DND-41 (cell line): Measurements from ENCODE around the gene TGM6.

ENCODE experiments used
- ATAC-seq: fragments of 200-7000 bp; cut with Tn5 transposase; 3 replicates; pipeline ENCODE4 v1.9.1; 2021; ENCODE audit warnings: low read depth; ENCODE audit not compliant: insufficient read depth
- DNase-seq: peaks from one replicate; pipeline ENCODE4 v3.0.0-alpha.2; 2020
- H2AFZ ChIP-seq: 2 replicates; pipeline ENCODE4 v1.6.0; 2012; ENCODE audit warnings: low read depth, low read length
- H3K27ac ChIP-seq: 2 replicates; pipeline ENCODE4 v1.5.1; 2012; ENCODE audit warnings: low read length, inconsistent platforms
- H3K27me3 ChIP-seq: fragments of 200-600 bp; sonication (generic); 2 replicates; pipeline ENCODE4 v1.6.0; 2012; ENCODE audit warnings: low read length, mild to moderate bottlenecking, inconsistent platforms; ENCODE audit not compliant: insufficient read depth, poor library complexity
- H3K36me3 ChIP-seq: 2 replicates; pipeline ENCODE4 v1.5.1; 2012; ENCODE audit warnings: low read length, inconsistent platforms; ENCODE audit not compliant: insufficient read depth
- H3K4me1 ChIP-seq: 2 replicates; pipeline ENCODE4 v1.5.1; 2012; ENCODE audit warnings: mild to moderate bottlenecking, low read length; ENCODE audit not compliant: insufficient read depth
- H3K4me2 ChIP-seq: 2 replicates; pipeline ENCODE4 v1.6.0; 2012; ENCODE audit warnings: mild to moderate bottlenecking, moderate library complexity, low read length, inconsistent platforms; ENCODE audit not compliant: insufficient read depth
- H3K4me3 ChIP-seq, 2 experiments: fragments of 200-600 bp in 1 of 2; shearing (Covaris generic) in 1 of 2; 2 replicates each; pipeline ENCODE4 v1.5.1; 2012 to 2016; ENCODE audit warnings: inconsistent platforms in 2 of 2, low read length in 2 of 2, mild to moderate bottlenecking in 2 of 2, low read depth in 1 of 2, moderate library complexity in 1 of 2
- H3K79me2 ChIP-seq: 2 replicates; pipeline ENCODE4 v1.6.0; 2012; ENCODE audit warnings: low read length, inconsistent platforms; ENCODE audit not compliant: insufficient read depth
- H3K9ac ChIP-seq: 2 replicates; pipeline ENCODE4 v1.6.0; 2012; ENCODE audit warnings: low read depth, mild to moderate bottlenecking, inconsistent platforms, low read length, moderate library complexity
- H3K9me3 ChIP-seq: 2 replicates; pipeline ENCODE4 v1.5.1; 2012; ENCODE audit warnings: low read length, moderate library complexity, mild to moderate bottlenecking, inconsistent platforms; ENCODE audit not compliant: insufficient read depth, severe bottlenecking
- H4K20me1 ChIP-seq: 2 replicates; pipeline ENCODE4 v1.6.0; 2012; ENCODE audit warnings: low read length; ENCODE audit not compliant: insufficient read depth
- EZH2 ChIP-seq: IDR thresholded peaks from 3 replicates; pipeline ENCODE4 v1.6.1; 2012; ENCODE audit warnings: borderline replicate concordance, low read depth, mild to moderate bottlenecking, moderate library complexity, low read length, inconsistent platforms; ENCODE audit not compliant: severe bottlenecking
- TF ChIP-seq, protein P1 (sequence below): IDR thresholded peaks from 2 replicates; pipeline ENCODE4 v1.5.1; 2012; ENCODE audit warnings: borderline replicate concordance, low read length, moderate library complexity, mild to moderate bottlenecking; ENCODE audit not compliant: poor library complexity, severe bottlenecking; ENCODE audit errors: extremely low read depth

TGM6 gene

DNA sequence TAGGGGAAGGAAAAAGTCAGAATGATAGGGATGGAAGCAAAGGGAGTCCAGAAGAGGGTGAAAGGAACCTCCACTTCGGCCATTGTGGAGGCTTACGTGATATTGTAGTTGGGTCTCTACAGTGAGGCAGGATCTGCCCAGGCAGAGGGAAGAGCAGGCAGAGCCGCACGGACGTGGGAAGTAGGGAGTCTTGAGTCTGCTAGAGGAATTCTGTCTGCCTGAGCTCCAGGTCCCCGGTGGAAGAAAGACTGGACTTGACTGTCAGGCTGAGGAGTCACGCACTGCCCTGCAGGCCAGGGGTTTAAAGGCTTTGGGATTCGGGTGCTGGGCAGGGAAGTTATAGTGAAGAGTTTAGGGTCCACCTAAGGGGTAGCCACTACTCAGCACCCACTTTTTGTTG is 16.4 kb downstream of the TGM6 start:
- no peak for ATAC-seq
- Histone ChIP-seq H3K9me3 (no peaks in the 10 kb centered on the region), H3K4me1 (no peaks in the 10 kb centered on the region), H3K27me3 (peaks cover 8% of the 10 kb centered on the region), H2AFZ (no peak overlapping the region), H3K79me2 (no peaks in the 10 kb centered on the region), H3K4me2 (no peak overlapping the region), H3K36me3 (no peaks in the 10 kb centered on the region), H4K20me1 (0 out of 2 replicates have a peak, but pooled peaks cover under 1% of the 10 kb centered on the region), H3K4me3 (no peak overlapping the region), H3K9ac (no peak overlapping the region), H3K27ac (no peak overlapping the region)
- no peak for TF ChIP-seq EZH2
- TF ChIP-seq, protein P1, sequence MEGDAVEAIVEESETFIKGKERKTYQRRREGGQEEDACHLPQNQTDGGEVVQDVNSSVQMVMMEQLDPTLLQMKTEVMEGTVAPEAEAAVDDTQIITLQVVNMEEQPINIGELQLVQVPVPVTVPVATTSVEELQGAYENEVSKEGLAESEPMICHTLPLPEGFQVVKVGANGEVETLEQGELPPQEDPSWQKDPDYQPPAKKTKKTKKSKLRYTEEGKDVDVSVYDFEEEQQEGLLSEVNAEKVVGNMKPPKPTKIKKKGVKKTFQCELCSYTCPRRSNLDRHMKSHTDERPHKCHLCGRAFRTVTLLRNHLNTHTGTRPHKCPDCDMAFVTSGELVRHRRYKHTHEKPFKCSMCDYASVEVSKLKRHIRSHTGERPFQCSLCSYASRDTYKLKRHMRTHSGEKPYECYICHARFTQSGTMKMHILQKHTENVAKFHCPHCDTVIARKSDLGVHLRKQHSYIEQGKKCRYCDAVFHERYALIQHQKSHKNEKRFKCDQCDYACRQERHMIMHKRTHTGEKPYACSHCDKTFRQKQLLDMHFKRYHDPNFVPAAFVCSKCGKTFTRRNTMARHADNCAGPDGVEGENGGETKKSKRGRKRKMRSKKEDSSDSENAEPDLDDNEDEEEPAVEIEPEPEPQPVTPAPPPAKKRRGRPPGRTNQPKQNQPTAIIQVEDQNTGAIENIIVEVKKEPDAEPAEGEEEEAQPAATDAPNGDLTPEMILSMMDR, result no peak
- no peak for DNase-seq

DNA sequence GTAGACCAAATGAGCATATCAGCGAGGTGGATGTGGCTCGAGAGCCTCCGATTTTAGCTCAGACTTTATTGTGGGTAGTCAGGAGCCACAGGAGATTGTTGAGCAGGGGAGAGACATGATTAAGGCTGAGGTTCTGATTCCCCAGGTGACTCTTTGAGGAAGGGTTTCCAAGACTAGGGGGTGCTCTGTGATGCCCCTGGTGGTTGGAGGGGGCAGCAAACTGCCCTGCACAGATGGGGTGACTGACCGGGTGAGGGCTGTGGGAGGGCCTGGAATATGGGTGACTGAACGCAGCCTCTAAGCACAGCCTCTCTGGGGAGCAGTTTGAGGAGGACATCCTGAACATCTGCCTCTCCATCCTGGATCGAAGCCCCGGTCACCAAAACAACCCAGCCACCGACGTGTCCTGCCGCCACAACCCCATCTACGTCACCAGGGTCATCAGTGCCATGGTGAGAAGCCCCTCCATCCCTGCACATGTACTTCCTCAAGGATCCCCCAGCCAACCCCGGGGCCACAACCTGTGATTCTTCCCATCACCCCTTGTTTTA is 17.0 kb downstream of the TGM6 start:
- DNase-seq (no peak), ATAC-seq (no peak)
- Histone ChIP-seq H3K9me3 (no peaks in the 10 kb centered on the region), H3K4me3 (no peak overlapping the region), H4K20me1 (no peaks in the 10 kb centered on the region), H3K9ac (no peak overlapping the region), H3K4me2 (no peak overlapping the region), H3K79me2 (no peaks in the 10 kb centered on the region), H2AFZ (no peak overlapping the region), H3K27me3 (peaks cover 3% of the 10 kb centered on the region), H3K4me1 (no peaks in the 10 kb centered on the region), H3K27ac (no peak overlapping the region), H3K36me3 (no peaks in the 10 kb centered on the region)
- TF ChIP-seq EZH2, result no peak
- TF ChIP-seq, protein P1, result peak; percentile 35

DNA sequence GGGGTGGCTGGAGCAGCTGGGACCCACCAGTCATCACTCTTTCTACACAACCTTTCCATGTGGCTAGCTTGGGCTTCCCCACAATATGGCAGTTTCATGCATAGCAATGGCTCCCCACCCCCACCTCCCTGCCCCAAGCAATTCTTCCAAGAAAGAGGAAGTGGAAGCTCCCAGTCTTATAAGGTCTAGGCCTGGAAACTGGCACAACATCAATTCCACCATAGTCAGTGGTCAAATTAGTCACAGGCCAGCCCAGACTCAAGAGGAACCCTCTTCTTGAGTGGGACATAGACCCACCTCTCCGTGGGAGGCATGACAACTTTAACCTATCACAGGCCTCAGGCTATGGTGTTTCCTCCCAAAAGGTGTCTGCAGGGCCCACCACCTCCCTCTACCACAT is 17.7 kb downstream of the TGM6 start:
- no peak overlapping the region for H3K9ac ChIP-seq
- H3K4me3 ChIP-seq, result no peak overlapping the region
- no peaks in the 10 kb centered on the region for H3K36me3 ChIP-seq
- DNase-seq (no peak), ATAC-seq (no peak)
- H3K4me1 ChIP-seq, result no peaks in the 10 kb centered on the region
- no peak overlapping the region for H2AFZ ChIP-seq
- no peaks in the 10 kb centered on the region for H4K20me1 ChIP-seq
- no peaks in the 10 kb centered on the region for H3K9me3 ChIP-seq
- no peak overlapping the region for H3K4me2 ChIP-seq
- H3K79me2 ChIP-seq, result no peaks in the 10 kb centered on the region
- no peak overlapping the region for H3K27ac ChIP-seq
- H3K27me3 ChIP-seq, result peaks cover 3% of the 10 kb centered on the region
- TF ChIP-seq, protein P1, result no peak
- no peak for TF ChIP-seq EZH2
